Upper lobe of left lung (tissue), 6 donors: ENCODE data around the gene SUGT1. TPM values are rescaled to one million over a fixed set of nuclear protein-coding genes. Genes with fewer than 3 reads are reported as not detected.

Experiments
- ATAC-seq, 2 donors: fragments of 200-7000 bp; cut with Tn5 transposase; one replicate each; pipeline ENCODE4 v1.9.1; 2022; ENCODE audit warnings: mild to moderate bottlenecking in 2 of 2, moderate library complexity in 2 of 2; ENCODE audit not compliant: low FRiP score in 2 of 2
- DNase-seq, 2 donors: peaks; one replicate each; pipeline ENCODE4 v3.0.0-alpha.2; 2019 to 2020
- H3K27ac ChIP-seq, 4 donors: fragments of 200-600 bp; sonication (generic); one replicate each; pipeline ENCODE4 v1.5.1; 2016 to 2019
- H3K27me3 ChIP-seq, 4 donors: fragments of 200-600 bp; sonication (generic); one replicate each; pipeline ENCODE4 v1.5.1; 2017 to 2019
- H3K36me3 ChIP-seq, 4 donors: fragments of 200-600 bp; sonication (generic); one replicate each; pipeline ENCODE4 v1.5.1; 2016 to 2019
- H3K4me1 ChIP-seq, 4 donors: fragments of 200-600 bp; sonication (generic); one replicate each; pipeline ENCODE4 v1.5.1; 2018 to 2019
- H3K4me3 ChIP-seq, 4 donors: fragments of 200-600 bp; sonication (generic); one replicate each; pipeline ENCODE4 v1.5.1; 2017 to 2019; ENCODE audit warnings: mild to moderate bottlenecking in 2 of 4, moderate library complexity in 1 of 4
- H3K9me3 ChIP-seq, 4 donors: fragments of 200-600 bp; sonication (generic); one replicate each; pipeline ENCODE4 v1.5.1; 2018 to 2019
- EP300 ChIP-seq, 4 donors: sonication (generic); formaldehyde crosslinking; IDR thresholded peaks; one replicate each; pipeline ENCODE4 v1.5.1; 2017; ENCODE audit warnings: antibody characterized with exemption in 4 of 4, control low read depth in 2 of 4
- POLR2A ChIP-seq, 4 donors: fragments of 450-650 bp; IDR thresholded peaks; one replicate each; pipeline ENCODE4 v1.5.1; 2016 to 2017; ENCODE audit warnings: antibody characterized with exemption in 4 of 4, mild to moderate bottlenecking in 2 of 4
- POLR2AphosphoS5 ChIP-seq, 2 donors: sonication (generic); formaldehyde crosslinking; IDR thresholded peaks; one replicate each; pipeline ENCODE4 v1.5.1; 2017; ENCODE audit warnings: antibody characterized with exemption in 2 of 2
- WGBS, 2 donors: methylation state at CpG; one replicate each; pipeline ENCODE4 v1.1.5; 2017 to 2018; 5-methylcytosine and 5-hydroxymethylcytosine counted together
- total RNA-seq, 6 donors: library from RNA; depleted of rRNA in 4 of 6; stranded (reverse); fragments of >200 nt in 4 of 6; gene quantifications; one replicate each; pipeline versions ENCODE4 v1.1.0 to v1.2.1, GENCODE V29; 2016 to 2021
- TF ChIP-seq, protein P1 (sequence below), 6 experiments: fragments of 450-650 bp in 4 of 6; fragments of 200-600 bp in 2 of 6; sonication (generic) in 2 of 6; IDR thresholded peaks; one replicate each; pipeline ENCODE4 v1.5.1; 2016 to 2019; ENCODE audit warnings: antibody characterized with exemption in 6 of 6
- donor health status: DM: no; HTN: no; CAD: no; lungs with moderate emphysema.
- donor health status: DM: no; HTN: yes; CAD: no; lungs with severe emphysema.

The SUGT1 gene
- total RNA-seq, 6 donors from 2014 or later: 19.9 to 43.7 (median 28.0) TPM

DNA sequence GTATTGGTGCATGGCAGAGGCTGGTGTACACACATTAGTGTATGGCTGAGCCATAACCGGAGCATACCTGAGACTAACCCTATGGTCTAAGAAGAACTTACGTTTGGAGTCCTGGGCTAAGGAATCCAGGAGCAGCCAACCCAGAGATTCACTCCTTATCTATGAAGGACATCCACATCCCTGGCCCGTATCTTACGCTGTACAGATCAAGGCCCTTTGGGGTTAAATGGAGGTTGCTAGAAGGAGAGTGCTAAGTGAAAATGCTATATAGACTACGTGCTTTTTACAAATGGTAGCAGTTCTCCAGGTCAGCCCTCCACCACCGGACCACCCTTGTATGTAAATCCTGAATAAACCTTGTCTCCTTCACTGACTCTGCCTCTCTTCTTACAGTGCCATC is 1.9 kb upstream of the SUGT1 start:
- Histone ChIP-seq H3K36me3 (peaks cover 0 to 11% (median 0%) of the 10 kb centered on the region in 4 donors), H3K27ac (no peak overlapping the region), H3K27me3 (no peaks in the 10 kb centered on the region), H3K4me1 (peaks cover 26 to 37% (median 31%) of the 10 kb centered on the region in 4 donors), H3K4me3 (peak overlapping the region in 1 of 4 donors; percentile 71), H3K9me3 (no peaks in the 10 kb centered on the region)
- TF ChIP-seq, protein P1, sequence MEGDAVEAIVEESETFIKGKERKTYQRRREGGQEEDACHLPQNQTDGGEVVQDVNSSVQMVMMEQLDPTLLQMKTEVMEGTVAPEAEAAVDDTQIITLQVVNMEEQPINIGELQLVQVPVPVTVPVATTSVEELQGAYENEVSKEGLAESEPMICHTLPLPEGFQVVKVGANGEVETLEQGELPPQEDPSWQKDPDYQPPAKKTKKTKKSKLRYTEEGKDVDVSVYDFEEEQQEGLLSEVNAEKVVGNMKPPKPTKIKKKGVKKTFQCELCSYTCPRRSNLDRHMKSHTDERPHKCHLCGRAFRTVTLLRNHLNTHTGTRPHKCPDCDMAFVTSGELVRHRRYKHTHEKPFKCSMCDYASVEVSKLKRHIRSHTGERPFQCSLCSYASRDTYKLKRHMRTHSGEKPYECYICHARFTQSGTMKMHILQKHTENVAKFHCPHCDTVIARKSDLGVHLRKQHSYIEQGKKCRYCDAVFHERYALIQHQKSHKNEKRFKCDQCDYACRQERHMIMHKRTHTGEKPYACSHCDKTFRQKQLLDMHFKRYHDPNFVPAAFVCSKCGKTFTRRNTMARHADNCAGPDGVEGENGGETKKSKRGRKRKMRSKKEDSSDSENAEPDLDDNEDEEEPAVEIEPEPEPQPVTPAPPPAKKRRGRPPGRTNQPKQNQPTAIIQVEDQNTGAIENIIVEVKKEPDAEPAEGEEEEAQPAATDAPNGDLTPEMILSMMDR (IDR thresholded peaks at IDR 0.05): no peak
- TF ChIP-seq POLR2AphosphoS5 (IDR thresholded peaks at IDR 0.05): no peak
- no peak for TF ChIP-seq POLR2A (IDR thresholded peaks at IDR 0.05)
- TF ChIP-seq EP300 (IDR thresholded peaks at IDR 0.05): no peak
- ATAC-seq (no peak), DNase-seq (no peak)
- 81 to 86% methylated on average over 5 to 6 of the region's 6 CpGs for WGBS, 2 donors

DNA sequence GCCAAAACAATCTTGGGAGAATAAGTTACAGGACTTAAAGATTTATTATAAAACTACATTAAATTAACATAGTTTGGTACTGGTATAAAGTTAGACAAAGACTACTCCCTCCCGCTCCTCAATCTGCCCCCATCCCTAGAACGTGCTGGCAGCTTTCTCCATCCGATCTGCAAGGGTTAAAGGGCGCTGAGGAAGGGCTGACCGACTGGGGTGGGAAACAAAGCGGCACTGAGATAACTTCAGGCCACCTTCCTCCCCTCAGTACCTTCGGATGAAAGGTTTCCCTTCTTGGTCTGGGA is 790 bp upstream of the SUGT1 start:
- Histone ChIP-seq H3K27me3 (no peaks in the 10 kb centered on the region), H3K4me1 (peaks cover 29 to 37% (median 34%) of the 10 kb centered on the region in 4 donors), H3K4me3 (peak overlapping the region; percentile 63 to 88 (median 72)), H3K9me3 (no peaks in the 10 kb centered on the region), H3K27ac (peak overlapping the region; percentile 94 to 98 (median 97)), H3K36me3 (peaks cover 0 to 11% (median 0%) of the 10 kb centered on the region in 4 donors)
- DNase-seq (no peak), ATAC-seq (peak; percentile 56 to 68)
- 0% methylated on average over 7 of the region's 7 CpGs for WGBS, 2 donors
- TF ChIP-seq EP300 (IDR thresholded peaks at IDR 0.05): no peak
- TF ChIP-seq, protein P1 (IDR thresholded peaks at IDR 0.05): no peak
- no peak for TF ChIP-seq POLR2AphosphoS5 (IDR thresholded peaks at IDR 0.05)
- no peak for TF ChIP-seq POLR2A (IDR thresholded peaks at IDR 0.05)

DNA sequence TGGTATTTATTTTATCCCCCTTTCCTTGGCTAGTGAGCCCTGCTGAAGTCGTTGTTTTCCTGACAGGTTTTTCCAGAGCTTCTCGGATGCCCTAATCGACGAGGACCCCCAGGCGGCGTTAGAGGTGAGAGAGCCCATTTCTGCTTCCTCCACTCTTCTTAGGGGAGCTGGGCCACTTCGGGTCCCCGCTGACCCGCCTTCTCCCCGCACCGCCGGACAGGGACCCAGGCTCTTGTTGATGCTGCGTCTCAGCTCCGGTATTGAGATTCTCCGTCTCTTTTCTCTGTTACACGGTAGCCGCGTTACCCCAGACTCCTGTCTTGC is 306 bp downstream of the SUGT1 start:
- 0 to 1% methylated on average over 18 of the region's 18 CpGs for WGBS, 2 donors
- Histone ChIP-seq H3K27me3 (no peaks in the 10 kb centered on the region), H3K36me3 (peaks cover 0 to 18% (median 3%) of the 10 kb centered on the region in 4 donors), H3K4me3 (peak overlapping the region; percentile 63 to 88 (median 79)), H3K27ac (peak overlapping the region; percentile 94 to 98 (median 97)), H3K4me1 (peaks cover 29 to 37% (median 34%) of the 10 kb centered on the region in 4 donors), H3K9me3 (no peaks in the 10 kb centered on the region)
- DNase-seq (peak in 1 of 2 donors; percentile 77), ATAC-seq (peak; percentile 38 to 41)
- TF ChIP-seq POLR2AphosphoS5 (IDR thresholded peaks at IDR 0.05) (no peak), POLR2A (IDR thresholded peaks at IDR 0.05) (no peak)
- TF ChIP-seq, protein P1 (IDR thresholded peaks at IDR 0.05): peak in 2 of 6 experiments; percentile 15 to 18

DNA sequence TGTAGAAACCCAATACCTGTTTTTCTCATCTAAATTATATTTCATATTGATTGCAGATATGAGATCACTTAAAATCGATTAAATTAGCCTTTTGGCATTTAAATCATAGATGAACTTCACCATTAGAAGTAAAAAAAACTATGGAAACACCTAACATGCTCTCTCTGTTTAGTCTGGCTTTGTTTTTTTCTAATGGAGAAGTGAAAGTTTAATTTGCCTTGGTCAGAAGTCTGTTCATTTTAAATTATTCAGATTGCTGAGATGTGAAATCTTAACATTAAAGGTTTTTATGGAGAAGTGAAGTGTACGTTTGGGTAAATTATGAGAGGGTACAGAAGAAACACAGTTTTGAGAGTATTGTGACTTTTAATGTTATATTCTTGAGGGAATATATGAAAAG is 6.7 kb downstream of the SUGT1 start:
- H3K4me1 ChIP-seq: peaks cover 9 to 19% (median 12%) of the 10 kb centered on the region in 4 donors
- H3K27ac ChIP-seq: no peak overlapping the region
- H3K27me3 ChIP-seq: no peaks in the 10 kb centered on the region
- H3K4me3 ChIP-seq: no peak overlapping the region
- no peak for DNase-seq
- no peak for TF ChIP-seq POLR2A (IDR thresholded peaks at IDR 0.05)
- no peak for TF ChIP-seq EP300 (IDR thresholded peaks at IDR 0.05)
- TF ChIP-seq, protein P1 (IDR thresholded peaks at IDR 0.05): no peak
- TF ChIP-seq POLR2AphosphoS5 (IDR thresholded peaks at IDR 0.05): no peak
- peaks cover 15 to 66% (median 24%) of the 10 kb centered on the region in 4 donors for H3K36me3 ChIP-seq
- no peak for ATAC-seq
- 82 to 96% methylated on average over 2 of the region's 2 CpGs for WGBS, 2 donors
- H3K9me3 ChIP-seq: no peaks in the 10 kb centered on the region

DNA sequence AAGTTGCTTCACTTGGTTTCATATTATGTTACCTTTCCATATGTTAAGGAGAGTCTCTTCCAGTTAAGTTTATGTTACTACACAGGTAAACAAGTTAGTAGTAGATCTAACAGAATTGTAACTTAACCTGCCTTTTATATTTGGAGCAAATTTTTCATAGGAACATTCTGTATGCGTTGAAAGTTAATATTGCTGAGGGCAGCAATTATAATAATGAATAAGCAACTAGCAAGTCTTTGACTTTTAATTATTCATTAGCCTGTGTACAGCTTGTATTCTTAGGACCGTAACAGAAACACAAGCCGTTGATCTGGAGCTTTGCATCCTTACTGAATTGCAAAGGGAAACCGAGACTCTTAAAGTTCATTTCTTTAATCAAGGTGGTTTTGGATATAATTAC is 11.6 kb downstream of the SUGT1 start:
- no peak overlapping the region for H3K27ac ChIP-seq
- DNase-seq: no peak
- no peak overlapping the region for H3K4me3 ChIP-seq
- TF ChIP-seq EP300 (IDR thresholded peaks at IDR 0.05): no peak
- TF ChIP-seq POLR2A (IDR thresholded peaks at IDR 0.05): no peak
- no peak for TF ChIP-seq POLR2AphosphoS5 (IDR thresholded peaks at IDR 0.05)
- TF ChIP-seq, protein P1 (IDR thresholded peaks at IDR 0.05): no peak
- no peaks in the 10 kb centered on the region for H3K9me3 ChIP-seq
- ATAC-seq: no peak
- 95 to 100% methylated on average over 4 of the region's 4 CpGs for WGBS, 2 donors
- peaks cover 42 to 92% (median 54%) of the 10 kb centered on the region in 4 donors for H3K36me3 ChIP-seq
- no peaks in the 10 kb centered on the region for H3K27me3 ChIP-seq
- H3K4me1 ChIP-seq: no peaks in the 10 kb centered on the region
